GM13977 (cell line): ENCODE results near the gene LTBR.

ENCODE experiments used
- DNase-seq: peaks from one replicate; pipeline ENCODE4 v3.0.0; 2012; ENCODE audit warnings: low spot score
- in situ Hi-C: fragments of 300-500 bp; cut with MboI; formaldehyde crosslinking; loops from one replicate; pipeline ENCODE4 v1.12.0; 2022; ENCODE audit warnings: low sequenced_read_pairs, low pct_unique_long_range_greater_than_20kb, mixed read lengths, inconsistent platforms; ENCODE audit not compliant: unreplicated experiment
- TF ChIP-seq, protein P1 (sequence below): IDR thresholded peaks from 2 replicates; pipeline ENCODE4 v1.5.1; 2012; ENCODE audit warnings: mild to moderate bottlenecking, control low read depth; ENCODE audit not compliant: insufficient read depth; ENCODE audit errors: extremely low read depth, missing control alignments

LTBR gene

DNA sequence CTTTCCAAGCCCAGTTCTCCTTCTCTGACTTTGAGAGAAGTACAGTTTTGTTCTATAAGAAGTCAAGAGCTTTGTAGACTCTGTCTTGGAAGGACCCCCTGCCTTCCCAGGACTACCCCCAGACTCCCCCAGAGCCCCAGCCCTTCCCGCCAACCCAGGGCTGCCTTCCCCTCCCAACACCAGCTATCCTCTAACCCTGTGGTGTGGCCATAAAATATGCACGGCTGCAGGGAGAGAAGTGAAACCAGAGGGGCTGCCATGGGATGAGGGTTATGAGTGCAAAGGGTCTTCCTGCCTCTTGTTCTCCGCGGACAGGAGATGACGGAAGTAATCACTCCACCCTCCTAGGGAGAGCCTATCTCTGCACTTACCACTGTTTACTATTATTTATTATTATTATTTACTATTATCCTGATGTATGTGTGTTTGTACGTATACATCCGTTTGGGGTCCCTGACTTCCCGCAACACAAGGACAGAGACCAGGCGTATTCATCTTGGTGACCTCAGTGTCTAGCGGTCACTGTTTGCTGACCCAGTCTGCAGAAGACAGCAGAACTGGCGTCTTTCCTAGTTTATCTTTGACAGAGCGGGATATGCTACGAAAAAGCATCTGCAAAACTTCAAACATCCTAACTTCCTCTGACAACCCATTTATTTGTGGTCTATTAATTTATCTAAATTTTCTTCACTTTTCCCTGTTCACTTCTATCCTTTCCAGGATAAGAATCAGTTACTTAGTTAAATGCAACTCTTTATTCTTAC, 5.1 kb upstream of the LTBR start:
- in situ Hi-C loops = no loop called here
- TF ChIP-seq, protein P1, sequence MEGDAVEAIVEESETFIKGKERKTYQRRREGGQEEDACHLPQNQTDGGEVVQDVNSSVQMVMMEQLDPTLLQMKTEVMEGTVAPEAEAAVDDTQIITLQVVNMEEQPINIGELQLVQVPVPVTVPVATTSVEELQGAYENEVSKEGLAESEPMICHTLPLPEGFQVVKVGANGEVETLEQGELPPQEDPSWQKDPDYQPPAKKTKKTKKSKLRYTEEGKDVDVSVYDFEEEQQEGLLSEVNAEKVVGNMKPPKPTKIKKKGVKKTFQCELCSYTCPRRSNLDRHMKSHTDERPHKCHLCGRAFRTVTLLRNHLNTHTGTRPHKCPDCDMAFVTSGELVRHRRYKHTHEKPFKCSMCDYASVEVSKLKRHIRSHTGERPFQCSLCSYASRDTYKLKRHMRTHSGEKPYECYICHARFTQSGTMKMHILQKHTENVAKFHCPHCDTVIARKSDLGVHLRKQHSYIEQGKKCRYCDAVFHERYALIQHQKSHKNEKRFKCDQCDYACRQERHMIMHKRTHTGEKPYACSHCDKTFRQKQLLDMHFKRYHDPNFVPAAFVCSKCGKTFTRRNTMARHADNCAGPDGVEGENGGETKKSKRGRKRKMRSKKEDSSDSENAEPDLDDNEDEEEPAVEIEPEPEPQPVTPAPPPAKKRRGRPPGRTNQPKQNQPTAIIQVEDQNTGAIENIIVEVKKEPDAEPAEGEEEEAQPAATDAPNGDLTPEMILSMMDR = no peak
- no peak for DNase-seq

DNA sequence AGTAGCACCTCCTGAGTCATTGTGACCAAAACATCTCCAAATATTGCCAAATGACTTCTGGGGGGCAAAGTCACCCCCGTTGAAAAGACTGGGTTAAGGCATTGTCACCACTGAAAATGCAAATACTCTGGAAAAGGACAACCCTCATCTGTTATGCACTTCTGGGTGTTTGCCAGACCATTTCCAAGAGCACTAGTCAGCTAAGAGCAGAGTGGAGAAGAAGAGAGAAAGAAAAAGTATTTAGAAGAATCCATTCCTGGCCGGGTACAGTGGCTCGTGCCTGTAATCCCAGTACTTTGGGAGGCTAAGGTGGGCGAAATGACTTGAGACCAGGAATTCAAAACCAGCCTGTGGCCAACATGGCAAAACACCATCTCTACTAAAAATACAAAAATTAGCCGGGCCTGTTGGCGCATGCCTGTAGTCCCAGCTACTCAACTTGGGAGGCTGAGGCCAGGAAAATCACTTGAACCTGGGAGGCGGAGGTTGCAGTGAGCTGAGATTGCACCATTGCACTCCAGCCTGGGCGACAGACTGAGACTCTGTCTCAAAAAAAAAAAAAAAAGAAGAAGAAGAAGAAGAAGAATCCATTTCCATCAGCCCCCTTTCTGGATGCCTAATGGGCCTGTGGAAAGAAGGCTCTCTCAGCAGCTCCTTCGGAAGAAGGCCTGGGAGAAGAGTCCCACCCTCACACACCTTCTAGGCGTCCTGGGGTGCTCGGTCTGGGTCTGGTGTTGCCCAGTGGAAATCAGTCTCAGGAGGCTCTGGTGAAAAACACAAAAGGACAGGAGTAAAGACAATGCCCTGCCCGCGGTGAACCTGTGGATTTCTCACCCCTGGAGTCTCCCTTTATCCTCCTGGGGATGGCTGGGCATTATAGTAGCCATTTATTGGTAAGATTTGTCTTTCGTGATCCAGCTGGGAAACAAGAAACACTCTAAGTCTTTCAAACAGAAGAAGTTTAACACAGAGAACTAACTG, 3.5 kb upstream of the LTBR start:
- no peak for DNase-seq
- in situ Hi-C loops = no loop called here
- TF ChIP-seq, protein P1 = no peak

DNA sequence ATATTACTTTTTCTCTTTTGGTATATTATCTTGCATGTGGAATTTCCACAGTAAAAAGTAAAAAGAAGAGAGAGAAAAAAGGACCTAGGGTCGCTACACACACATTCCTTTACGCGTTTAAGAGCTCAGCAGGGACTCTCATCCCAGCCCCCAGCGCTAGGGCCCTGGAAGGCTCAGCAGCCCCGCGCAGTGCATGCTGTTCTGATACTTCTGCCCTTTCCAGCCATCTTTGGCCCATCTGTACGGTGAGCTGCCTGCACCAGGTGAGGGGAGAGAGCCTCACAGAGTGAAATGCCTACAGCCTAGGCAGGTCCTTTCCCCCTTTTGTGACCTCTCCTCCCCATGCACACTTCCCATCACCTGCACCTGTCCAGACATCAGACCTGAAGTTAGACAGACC, 1.6 kb upstream of the LTBR start:
- TF ChIP-seq, protein P1 = no peak
- no peak for DNase-seq
- in situ Hi-C loops = no loop called here

DNA sequence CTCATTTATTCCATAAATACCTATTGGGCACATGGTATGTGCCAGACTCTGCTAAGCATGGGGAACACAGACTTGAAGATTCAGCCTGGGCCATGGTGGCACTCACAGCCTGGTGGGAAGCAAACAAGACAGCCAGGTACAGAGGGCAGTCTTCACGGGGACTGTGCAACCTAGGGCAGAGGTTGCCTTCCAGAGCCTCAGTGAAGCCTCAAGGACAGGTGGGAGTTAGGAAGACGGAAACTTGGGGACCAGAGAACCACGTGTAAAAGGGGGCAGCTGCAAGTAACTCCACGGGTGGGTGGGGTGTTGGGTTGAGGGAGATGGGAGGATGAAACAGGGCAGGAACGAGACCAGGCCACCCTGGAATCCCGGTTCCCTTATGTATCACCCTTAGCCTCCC, 980 bp upstream of the LTBR start:
- DNase-seq = no peak
- in situ Hi-C loops = no loop called here
- TF ChIP-seq, protein P1 = no peak

DNA sequence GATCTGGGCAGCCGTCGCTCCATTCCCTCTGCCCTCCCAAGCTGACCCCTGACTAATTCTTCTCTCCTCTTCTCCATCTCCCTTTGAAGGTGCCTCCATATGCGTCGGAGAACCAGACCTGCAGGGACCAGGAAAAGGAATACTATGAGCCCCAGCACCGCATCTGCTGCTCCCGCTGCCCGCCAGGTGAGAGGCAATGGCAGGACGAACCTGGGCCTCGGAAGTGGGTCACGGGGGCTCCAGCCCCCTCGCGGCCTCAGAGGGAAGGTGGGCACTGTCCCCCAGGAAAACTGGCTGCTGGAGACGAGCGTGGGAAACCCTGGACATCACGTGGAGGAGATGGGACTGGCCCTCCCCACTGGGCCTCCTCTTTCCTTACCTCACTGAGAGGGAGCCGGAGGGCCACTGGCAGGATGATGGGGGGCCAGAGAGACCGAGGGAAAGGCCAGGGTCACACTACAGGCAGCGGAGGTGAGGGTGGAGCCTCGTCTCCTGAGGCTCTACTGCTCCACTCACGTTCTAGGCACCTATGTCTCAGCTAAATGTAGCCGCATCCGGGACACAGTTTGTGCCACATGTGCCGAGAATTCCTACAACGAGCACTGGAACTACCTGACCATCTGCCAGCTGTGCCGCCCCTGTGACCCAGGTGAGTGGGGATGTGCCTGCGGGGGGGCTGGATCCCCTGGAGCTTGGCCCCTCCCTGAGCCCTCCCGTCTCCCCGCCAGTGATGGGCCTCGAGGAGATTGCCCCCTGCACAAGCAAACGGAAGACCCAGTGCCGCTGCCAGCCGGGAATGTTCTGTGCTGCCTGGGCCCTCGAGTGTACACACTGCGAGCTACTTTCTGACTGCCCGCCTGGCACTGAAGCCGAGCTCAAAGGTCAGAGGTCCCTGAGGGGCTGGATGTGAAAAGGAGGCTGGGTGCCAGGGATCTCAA, 806 bp downstream of the LTBR start:
- TF ChIP-seq, protein P1 = no peak
- in situ Hi-C loops = no loop called here
- peak; percentile 22 for DNase-seq

DNA sequence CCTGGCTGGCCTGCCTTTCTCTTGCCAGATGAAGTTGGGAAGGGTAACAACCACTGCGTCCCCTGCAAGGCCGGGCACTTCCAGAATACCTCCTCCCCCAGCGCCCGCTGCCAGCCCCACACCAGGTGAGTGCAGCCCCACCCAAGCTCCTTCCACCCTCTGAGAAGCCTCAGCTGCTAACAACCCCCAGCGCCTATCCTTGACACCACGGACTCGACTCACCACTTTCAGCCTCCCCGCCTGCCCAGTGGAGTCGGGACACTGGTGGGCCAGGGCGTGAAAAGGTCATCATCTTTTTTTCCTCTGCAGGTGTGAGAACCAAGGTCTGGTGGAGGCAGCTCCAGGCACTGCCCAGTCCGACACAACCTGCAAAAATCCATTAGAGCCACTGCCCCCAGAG, 2.1 kb downstream of the LTBR start:
- in situ Hi-C loops = no loop called here
- DNase-seq = no peak
- TF ChIP-seq, protein P1 = no peak
